HFF-Myc (cell line): ENCODE data around the gene CACNB2.

Experiments used
- DNase-seq: peaks from one replicate; pipeline ENCODE4 v3.0.0-alpha.2; 2011; ENCODE audit warnings: low read depth; ENCODE audit errors: extremely low read depth
- H3K4me3 ChIP-seq: replicated peaks from 2 replicates; pipeline ENCODE4 v1.5.1; 2011; ENCODE audit warnings: low read depth, mild to moderate bottlenecking, control low read depth, low read length
- TF ChIP-seq, protein P1 (sequence below): IDR thresholded peaks from 2 replicates; pipeline ENCODE4 v1.5.1; 2012; ENCODE audit warnings: mild to moderate bottlenecking, low read depth, low read length, control low read depth; ENCODE audit errors: missing control alignments

CACNB2 gene

DNA sequence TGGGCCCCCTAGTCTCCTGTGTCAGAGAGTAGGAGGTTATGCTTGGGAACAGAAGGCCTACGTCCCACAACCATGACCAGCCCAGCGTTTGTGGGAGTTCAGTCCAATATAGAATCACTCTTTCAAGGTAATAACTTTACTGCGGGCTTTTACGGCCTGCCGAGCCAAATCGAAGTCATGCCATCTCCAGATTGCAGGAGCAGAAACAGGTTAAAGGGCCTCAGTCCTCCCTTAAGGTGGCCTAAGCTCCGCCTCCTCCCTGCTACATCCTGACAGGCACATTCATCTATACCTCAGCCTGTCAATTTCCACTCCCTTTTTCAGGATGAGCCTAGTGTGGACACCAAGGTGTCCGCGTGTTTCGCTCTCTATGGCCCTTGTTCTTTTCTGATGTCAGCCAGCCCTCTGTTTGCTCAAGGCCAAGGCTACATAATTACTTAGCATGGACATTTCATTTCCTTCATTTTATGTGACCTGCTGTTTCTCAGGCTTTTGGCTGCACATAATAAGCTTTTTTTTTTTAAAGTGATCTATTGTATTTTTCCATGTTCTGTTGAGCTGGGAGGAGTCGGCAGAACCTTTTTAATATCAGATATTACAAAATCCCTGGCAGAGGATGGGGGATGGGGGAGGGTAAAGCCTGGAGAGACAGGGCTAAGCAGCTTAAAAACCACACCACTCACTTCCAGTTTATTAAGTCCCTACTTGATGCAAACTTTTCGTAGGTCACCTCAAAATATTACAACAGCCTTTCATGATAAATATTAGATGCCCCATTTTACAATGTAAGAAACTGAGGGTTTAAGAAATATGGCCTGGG lies 84.6 kb downstream of the CACNB2 start:
- H3K4me3 ChIP-seq, result no peak overlapping the region
- TF ChIP-seq, protein P1, sequence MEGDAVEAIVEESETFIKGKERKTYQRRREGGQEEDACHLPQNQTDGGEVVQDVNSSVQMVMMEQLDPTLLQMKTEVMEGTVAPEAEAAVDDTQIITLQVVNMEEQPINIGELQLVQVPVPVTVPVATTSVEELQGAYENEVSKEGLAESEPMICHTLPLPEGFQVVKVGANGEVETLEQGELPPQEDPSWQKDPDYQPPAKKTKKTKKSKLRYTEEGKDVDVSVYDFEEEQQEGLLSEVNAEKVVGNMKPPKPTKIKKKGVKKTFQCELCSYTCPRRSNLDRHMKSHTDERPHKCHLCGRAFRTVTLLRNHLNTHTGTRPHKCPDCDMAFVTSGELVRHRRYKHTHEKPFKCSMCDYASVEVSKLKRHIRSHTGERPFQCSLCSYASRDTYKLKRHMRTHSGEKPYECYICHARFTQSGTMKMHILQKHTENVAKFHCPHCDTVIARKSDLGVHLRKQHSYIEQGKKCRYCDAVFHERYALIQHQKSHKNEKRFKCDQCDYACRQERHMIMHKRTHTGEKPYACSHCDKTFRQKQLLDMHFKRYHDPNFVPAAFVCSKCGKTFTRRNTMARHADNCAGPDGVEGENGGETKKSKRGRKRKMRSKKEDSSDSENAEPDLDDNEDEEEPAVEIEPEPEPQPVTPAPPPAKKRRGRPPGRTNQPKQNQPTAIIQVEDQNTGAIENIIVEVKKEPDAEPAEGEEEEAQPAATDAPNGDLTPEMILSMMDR, result no peak
- DNase-seq, result no peak

DNA sequence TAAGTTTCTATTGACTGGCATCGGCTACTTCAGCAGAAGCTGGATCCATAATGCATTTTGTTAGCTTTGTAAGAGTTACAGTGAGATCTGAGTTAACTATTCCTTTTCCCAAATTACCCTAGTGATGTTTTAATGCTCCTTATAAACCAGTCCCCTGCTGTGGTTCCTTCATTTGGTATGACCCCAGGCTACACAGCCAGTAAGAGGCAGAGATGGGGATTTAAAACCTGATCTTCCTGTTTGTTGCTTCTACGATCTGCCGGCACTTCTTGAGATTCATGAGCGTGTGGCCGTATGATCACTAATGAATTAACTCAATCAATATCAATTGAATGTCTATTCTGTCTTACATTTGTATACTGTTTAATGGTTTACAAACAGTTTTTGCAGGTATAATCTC lies 86.1 kb downstream of the CACNB2 start:
- DNase-seq, result no peak
- TF ChIP-seq, protein P1, result no peak
- H3K4me3 ChIP-seq, result no peak overlapping the region

DNA sequence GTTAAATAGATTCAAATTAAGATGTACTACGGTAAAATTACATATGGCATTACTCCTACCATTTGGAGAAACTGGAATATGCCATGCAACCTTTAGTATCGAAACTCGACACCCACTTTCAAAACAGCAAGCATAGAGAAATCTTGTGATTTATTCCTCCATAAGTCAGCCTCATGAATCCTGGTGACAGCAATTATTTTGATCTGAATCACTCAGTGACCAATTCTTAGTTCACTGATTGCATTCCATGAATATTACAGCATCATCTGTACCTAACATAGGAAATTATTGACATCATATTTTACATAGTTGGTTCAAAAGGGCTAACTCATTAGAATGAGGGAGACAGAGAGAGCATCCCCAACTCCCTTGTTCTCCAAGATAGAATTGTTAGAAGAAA lies 89.6 kb downstream of the CACNB2 start:
- no peak for DNase-seq
- no peak overlapping the region for H3K4me3 ChIP-seq
- TF ChIP-seq, protein P1, result no peak

DNA sequence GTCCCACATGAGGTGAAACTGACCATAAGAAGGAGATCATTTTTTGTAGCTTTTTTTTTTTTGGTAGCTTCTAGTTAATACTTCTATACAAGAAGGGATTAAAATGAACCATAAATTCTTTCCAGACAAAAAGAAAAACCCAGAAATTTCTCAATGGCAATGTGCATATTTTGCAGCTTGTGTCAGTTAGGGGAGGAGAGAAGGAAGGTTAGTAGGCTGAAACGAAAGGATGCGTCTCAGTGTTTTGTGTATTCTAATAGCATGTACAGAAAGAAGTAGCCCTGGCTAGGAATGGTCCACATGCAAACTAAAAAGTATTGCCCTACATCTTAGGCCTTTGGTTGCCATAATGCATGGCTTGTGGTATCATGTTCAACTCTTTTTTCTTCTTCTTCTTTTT lies 90.6 kb downstream of the CACNB2 start:
- no peak overlapping the region for H3K4me3 ChIP-seq
- TF ChIP-seq, protein P1, result no peak
- DNase-seq, result no peak

DNA sequence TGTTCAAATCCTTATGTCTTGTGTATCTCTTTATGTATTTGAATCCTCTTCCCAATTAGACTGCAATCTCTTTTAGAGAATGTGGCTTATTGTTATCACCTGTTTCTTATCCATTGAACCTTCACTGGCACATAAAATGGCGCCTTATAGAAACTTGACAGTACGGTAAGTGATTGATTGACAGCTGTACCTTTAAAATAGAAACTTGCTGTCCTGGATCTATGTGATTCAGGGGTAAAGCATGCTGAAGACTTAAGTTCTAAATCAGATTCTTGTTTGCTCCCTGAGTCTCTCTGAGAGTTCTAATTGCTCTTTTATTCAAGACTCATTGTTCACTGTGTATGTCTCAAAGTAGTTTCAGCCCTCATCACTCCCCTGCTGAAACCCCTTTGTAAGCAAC lies 91.3 kb downstream of the CACNB2 start:
- no peak overlapping the region for H3K4me3 ChIP-seq
- TF ChIP-seq, protein P1, result no peak
- no peak for DNase-seq

DNA sequence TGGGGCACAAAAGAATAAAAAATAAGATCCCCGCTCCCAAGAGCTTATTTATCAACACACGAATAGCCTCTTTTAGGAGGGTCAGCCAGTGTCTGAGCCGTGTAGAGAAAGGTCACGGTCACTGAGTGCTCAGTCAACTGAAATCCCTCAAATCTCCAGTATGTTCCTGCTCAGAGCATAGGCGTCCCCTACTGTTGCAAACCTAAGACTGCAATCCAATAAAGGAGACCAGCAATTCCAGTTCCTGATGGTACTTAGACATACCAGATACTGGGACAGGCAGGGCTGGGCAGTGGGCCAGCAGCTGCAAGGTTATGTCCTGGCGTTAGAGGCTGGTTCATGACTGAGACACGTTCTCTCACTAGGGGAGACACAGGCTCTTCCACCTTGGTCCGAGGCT lies 93.6 kb downstream of the CACNB2 start:
- no peak overlapping the region for H3K4me3 ChIP-seq
- TF ChIP-seq, protein P1, result no peak
- DNase-seq, result no peak

DNA sequence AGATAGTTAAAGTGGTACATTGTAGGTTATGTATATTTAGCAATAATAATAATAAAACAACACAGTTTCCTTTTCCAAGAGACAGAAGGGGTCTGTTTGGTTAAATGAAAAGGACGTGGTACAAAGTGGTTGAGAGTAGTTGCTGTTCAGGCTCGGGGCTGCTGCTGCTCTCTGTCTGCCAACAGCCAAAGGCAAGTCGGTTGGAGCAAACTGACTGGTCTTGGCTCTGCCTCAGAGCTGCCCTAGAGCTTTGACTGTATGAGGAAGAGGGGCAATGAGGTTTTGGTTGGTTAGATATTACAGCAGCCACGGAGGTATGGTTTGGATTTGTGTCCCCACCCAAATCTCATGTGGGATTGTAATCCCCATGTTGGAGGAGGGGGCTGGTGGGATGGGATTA lies 95.3 kb downstream of the CACNB2 start:
- DNase-seq, result no peak
- no peak overlapping the region for H3K4me3 ChIP-seq
- TF ChIP-seq, protein P1, result no peak
